Measurements from ENCODE around the gene RPL23. TPM values are rescaled to one million over a fixed set of nuclear protein-coding genes. Genes with fewer than 3 reads are reported as not detected.

The RPL23 gene
- total and polyA plus RNA-seq, 9 of the 15 experiments (the other 6 are each of a cell fraction or from before 2014, with no cell fraction given), result 1,745 to 3,667 (median 3,096) TPM

DNA sequence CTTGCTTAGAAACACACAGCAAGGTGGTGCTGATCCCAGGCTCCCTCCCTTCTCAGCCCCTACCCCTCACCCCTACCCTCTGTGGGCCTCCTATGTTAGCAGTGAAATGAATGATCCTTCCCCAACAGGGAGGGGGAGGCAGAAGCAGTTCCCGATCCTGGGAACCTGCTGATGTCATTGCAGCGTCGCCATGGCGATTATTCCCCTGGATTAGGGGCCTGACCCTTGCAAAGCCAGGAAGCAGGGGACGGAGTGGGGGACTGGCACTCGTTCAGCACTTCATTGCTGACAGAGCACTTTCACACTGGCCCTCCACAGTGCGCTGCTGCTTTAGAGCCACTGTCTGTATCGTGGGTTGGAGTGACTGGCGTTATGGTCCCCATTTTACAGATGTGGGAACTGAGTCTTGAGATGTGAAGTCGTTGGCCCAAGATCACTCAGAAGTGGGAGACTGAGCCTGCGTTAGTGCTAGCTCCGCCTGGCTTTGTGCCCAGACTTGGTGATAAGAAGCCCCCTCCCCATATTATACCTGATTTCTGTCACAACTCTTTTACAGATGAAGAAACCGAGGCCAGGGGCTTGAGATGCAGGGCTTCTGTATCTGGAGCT, 42.9 kb upstream of the RPL23 start:
- no peak for DNase-seq (ENCODE audit: extremely low read depth in 1 of 4, low spot score in 3 of 4)
- 81% methylated on average over 13 of the region's 13 CpGs for WGBS (ENCODE audit: insufficient coverage, low coverage, missing lambda C conversion rate)
- Histone ChIP-seq H3K4me1 (replicated peaks in 1 of 2; ENCODE audit: control insufficient read depth in 2 of 2, insufficient read depth in 2 of 2, low read length in 2 of 2) (peaks cover 58 to 59% of the 10 kb centered on the region in 2 experiments), H3K27me3 (ENCODE audit: control insufficient read depth in 2 of 2, insufficient read depth in 2 of 2, low read length in 2 of 2) (no peaks in the 10 kb centered on the region), H3K4me2 (ENCODE audit: insufficient read depth, low read length) (no peak overlapping the region), H3K27ac (ENCODE audit: extremely low read depth, low read depth, low read length) (no peak overlapping the region), H3K9ac (ENCODE audit: insufficient read depth in 1 of 2, low read depth in 2 of 2, low read length in 2 of 2) (no peak overlapping the region), H3K79me2 (ENCODE audit: control insufficient read depth, insufficient read depth, low read length) (peaks cover 17% of the 10 kb centered on the region; the same call in 2 of the 3 replicates), H3K36me3 (ENCODE audit: control insufficient read depth, insufficient read depth, low read length) (peaks cover 84% of the 10 kb centered on the region; the same call in 2 of the 3 replicates), H2AFZ (ENCODE audit: low read depth, low read length) (no peak overlapping the region), H4K20me1 (replicated peaks; ENCODE audit: control insufficient read depth, insufficient read depth, low read length) (peaks cover 40% of the 10 kb centered on the region), H3K9me1 (ENCODE audit: control insufficient read depth, insufficient read depth, low read length) (peaks cover 4% of the 10 kb centered on the region), H3K4me3 (no peak overlapping the region), H3K9me3 (replicated peaks; ENCODE audit: control insufficient read depth, insufficient read depth, low read depth, low read length) (no peaks in the 10 kb centered on the region)
- no TSS peak for BruUV-seq (replicated peaks)
- intact Hi-C loops (cut with micrococcal nuclease) (no loop called here), in situ Hi-C loops (cut with MboI) (no loop called here)
- no peak for FAIRE-seq
- POLR2A ChIA-PET, result interaction anchor here (0.5 to 0.8 kb wide), 3 partner anchors 11 to 181 kb away, joined by 3 to 4 read pairs (median 4); no protein-coding TSS in a partner anchor
- CTCF ChIA-PET (ENCODE audit: low intra/inter-chr PET ratio), result interaction anchor here (0.6 kb wide), 1 partner anchor 27 kb away, joined by 3 read pairs; no protein-coding TSS in a partner anchor
- ATAC-seq, result no peak
- TF ChIP-seq, protein P1, sequence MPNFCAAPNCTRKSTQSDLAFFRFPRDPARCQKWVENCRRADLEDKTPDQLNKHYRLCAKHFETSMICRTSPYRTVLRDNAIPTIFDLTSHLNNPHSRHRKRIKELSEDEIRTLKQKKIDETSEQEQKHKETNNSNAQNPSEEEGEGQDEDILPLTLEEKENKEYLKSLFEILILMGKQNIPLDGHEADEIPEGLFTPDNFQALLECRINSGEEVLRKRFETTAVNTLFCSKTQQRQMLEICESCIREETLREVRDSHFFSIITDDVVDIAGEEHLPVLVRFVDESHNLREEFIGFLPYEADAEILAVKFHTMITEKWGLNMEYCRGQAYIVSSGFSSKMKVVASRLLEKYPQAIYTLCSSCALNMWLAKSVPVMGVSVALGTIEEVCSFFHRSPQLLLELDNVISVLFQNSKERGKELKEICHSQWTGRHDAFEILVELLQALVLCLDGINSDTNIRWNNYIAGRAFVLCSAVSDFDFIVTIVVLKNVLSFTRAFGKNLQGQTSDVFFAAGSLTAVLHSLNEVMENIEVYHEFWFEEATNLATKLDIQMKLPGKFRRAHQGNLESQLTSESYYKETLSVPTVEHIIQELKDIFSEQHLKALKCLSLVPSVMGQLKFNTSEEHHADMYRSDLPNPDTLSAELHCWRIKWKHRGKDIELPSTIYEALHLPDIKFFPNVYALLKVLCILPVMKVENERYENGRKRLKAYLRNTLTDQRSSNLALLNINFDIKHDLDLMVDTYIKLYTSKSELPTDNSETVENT (CRISPR knock-in tag; IDR thresholded peaks at IDR 0.05), result no peak
- TF ChIP-seq MEF2A (IDR thresholded peaks at IDR 0.05; ENCODE audit: control insufficient read depth, low read depth, low read length) (no peak), TAF9B (IDR thresholded peaks at IDR 0.05; ENCODE audit: partially characterized antibody) (no peak), ZNF184 (CRISPR knock-in tag; IDR thresholded peaks at IDR 0.05) (no peak), BRCA1 (IDR thresholded peaks at IDR 0.05) (no peak), BRCA1 (CRISPR knock-in tag; IDR thresholded peaks at IDR 0.05) (no peak), KHSRP (IDR thresholded peaks at IDR 0.05) (no peak), SRSF1 (IDR thresholded peaks at IDR 0.05; ENCODE audit: low read depth, low read length) (no peak), RBM25 (IDR thresholded peaks at IDR 0.05; ENCODE audit: low read depth, low read length, severe bottlenecking) (peak; percentile 84), ZFP36 (IDR thresholded peaks at IDR 0.05; ENCODE audit: low read depth, low read length, partially characterized antibody) (peak; percentile 14), NUFIP1 (IDR thresholded peaks at IDR 0.05; ENCODE audit: partially characterized antibody) (no peak), ZC3H11A (IDR thresholded peaks at IDR 0.05; ENCODE audit: low read depth, low read length) (no peak), NELFE (IDR thresholded peaks at IDR 0.05; ENCODE audit: insufficient read depth, insufficient read length) (no peak)
- TF ChIP-seq, protein P2, sequence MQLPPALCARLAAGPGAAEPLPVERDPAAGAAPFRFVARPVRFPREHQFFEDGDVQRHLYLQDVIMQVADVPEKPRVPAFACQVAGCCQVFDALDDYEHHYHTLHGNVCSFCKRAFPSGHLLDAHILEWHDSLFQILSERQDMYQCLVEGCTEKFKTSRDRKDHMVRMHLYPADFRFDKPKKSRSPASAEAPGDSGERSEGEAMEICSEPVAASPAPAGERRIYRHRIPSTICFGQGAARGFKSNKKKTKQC (CRISPR knock-in tag; IDR thresholded peaks at IDR 0.05), result no peak
- TF ChIP-seq, protein P3, sequence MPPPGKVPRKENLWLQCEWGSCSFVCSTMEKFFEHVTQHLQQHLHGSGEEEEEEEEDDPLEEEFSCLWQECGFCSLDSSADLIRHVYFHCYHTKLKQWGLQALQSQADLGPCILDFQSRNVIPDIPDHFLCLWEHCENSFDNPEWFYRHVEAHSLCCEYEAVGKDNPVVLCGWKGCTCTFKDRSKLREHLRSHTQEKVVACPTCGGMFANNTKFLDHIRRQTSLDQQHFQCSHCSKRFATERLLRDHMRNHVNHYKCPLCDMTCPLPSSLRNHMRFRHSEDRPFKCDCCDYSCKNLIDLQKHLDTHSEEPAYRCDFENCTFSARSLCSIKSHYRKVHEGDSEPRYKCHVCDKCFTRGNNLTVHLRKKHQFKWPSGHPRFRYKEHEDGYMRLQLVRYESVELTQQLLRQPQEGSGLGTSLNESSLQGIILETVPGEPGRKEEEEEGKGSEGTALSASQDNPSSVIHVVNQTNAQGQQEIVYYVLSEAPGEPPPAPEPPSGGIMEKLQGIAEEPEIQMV (tag; conservative IDR thresholded peaks at IDR 0.05; ENCODE audit: low read depth), result no peak
- TF ChIP-seq, protein P4, sequence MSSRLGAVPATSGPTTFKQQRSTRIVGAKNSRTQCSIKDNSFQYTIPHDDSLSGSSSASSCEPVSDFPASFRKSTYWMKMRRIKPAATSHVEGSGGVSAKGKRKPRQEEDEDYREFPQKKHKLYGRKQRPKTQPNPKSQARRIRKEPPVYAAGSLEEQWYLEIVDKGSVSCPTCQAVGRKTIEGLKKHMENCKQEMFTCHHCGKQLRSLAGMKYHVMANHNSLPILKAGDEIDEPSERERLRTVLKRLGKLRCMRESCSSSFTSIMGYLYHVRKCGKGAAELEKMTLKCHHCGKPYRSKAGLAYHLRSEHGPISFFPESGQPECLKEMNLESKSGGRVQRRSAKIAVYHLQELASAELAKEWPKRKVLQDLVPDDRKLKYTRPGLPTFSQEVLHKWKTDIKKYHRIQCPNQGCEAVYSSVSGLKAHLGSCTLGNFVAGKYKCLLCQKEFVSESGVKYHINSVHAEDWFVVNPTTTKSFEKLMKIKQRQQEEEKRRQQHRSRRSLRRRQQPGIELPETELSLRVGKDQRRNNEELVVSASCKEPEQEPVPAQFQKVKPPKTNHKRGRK (tag; IDR thresholded peaks at IDR 0.05), result no peak
